Sigmoid colon (tissue), 4 donors: ENCODE results near the gene ARL5A.

Source experiments
- CTCF ChIP-seq, 4 experiments: fragments of 450-650 bp in 3 of 4; fragments of 200-600 bp in 1 of 4; IDR thresholded peaks; one replicate each; pipeline ENCODE4 v1.5.1; 2016 to 2019; ENCODE audit warnings: antibody characterized with exemption in 4 of 4, mild to moderate bottlenecking in 3 of 4, moderate library complexity in 2 of 4
- POLR2AphosphoS5 ChIP-seq, 4 donors: sonication (generic); formaldehyde crosslinking; IDR thresholded peaks; one replicate each; pipeline ENCODE4 v1.6.1; 2017; ENCODE audit warnings: antibody characterized with exemption in 4 of 4

GRCh38 chr2:151767536-151767935 lies 60.7 kb downstream of the ARL5A start:
- TF ChIP-seq CTCF (IDR thresholded peaks at IDR 0.05) (no peak), POLR2AphosphoS5 (IDR thresholded peaks at IDR 0.05) (no peak)
